HG03460 (cell line): ENCODE data around the gene MS4A14.
"Not testable (repeated sequence)": the region's sequence is repeated elsewhere in the genome, so short reads cannot be mapped to it uniquely, and the experiment has no call there.

ENCODE experiments used
- ATAC-seq: cut with Tn5 transposase; IDR thresholded peaks from one replicate; pipeline ENCODE4 v1.9.1; 2021; ENCODE audit not compliant: unreplicated experiment

Gene MS4A14

DNA sequence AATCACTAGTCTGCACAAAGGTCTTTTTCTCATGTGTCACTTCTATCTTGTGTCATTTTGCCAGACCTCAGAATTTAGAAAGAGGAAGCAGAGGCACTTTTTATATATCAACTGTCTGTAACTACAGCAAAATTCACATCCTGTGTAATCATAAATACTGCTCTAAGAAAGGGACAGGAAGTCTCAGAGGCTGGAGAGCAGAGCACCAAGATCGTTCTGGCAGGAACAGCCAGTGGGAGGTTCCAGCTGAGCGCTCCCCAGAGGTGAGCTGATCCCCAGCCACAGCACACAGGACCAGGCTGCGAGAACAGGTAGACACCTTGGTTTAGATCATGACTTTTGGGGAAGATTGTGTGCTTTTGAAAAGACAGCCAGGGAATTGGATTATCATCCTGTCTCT, 17.9 kb upstream of the MS4A14 start, which contains the start of gene MS4A7:
Gene MS4A7, plus strand, starts transcription at position 179 of the 400 bp plus-strand sequence. CDS start 4,610 bp downstream, outside the sequence.
- peak; percentile 87 for ATAC-seq

DNA sequence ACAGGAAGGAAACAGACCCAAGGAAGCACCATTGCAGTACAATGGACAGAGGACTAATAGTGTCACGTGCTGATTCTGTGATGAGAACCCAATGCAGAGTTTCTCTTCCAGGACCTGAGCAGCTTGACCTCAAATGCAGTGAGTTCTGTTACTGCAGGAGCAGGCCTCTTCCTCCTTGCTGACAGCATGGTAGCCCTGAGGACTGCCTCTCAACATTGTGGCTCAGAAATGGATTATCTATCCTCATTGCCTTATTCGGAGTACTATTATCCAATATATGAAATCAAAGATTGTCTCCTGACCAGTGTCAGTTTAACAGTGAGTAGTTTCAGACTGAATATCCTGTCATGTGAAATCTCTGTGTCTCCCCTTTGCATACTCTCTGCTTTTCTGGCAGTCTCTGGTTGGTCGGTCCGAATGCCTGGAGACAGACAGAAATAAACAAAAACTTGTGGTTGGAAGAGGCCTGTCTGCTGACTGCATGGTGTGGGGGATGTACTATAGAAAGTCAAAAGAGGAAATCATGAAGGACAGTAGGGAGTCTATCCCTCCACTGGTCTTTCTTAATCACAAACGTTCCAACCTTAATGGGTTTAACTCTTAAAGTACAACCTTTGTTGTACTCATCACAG, 6.9 kb upstream of the MS4A14 start:
- ATAC-seq, result peak; percentile 85

DNA sequence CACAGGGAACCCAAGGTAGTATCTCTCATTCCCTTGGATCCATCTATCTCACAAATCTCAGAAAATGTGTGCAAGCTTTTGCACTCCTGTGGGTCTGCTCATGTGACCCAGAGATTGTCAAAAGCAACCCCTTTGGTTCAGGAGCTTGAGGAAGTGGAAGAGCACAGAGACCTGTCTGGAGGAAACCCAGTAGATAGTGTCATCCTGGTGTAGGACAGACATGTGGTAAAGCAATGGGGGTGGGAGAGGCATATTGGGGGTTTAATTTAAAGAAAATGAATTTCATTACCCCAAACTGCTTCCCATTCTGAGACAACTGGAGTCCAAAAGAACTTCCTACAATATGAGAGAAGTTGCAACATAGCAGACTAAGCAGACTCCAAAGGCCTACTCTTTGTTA, 5.8 kb upstream of the MS4A14 start:
- no peak for ATAC-seq

DNA sequence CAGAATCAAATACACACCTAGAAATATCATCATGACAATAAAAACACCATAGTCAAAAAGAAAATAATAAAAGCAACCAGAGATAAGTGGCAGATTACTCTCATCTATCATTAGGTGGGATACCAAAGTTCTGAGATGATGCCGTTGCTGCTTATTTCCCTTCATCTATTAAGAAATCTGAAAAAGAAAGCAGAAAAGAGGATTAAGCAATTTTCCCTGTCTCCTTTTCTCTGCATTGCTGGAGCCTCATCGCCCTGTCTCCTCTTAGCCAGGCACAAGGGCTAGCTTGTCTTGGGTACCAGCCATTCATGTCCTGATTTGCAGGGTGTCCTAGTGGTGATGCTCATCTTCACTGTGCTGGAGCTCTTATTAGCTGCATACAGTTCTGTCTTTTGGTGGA, 3.9 kb upstream of the MS4A14 start:
- no peak for ATAC-seq

DNA sequence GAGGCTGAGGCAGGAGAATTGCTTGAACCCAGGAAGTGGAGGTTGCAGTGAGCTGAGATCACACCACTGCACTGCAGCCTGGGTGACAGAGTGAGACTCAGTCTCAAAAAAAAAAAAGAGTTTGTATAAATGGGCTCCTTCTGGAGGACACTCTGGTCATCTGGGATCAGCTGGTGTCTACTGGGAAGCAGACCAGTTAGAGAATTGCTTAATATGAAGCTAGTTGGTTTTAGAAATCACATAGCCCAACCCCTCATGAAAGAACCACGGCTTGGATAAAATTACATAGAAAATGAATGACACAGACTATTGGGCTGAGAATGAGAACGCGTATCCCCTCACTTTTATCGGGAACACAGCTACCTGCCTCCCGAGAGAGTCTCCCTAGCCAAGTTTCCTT, 3.2 kb upstream of the MS4A14 start:
- no peak for ATAC-seq

DNA sequence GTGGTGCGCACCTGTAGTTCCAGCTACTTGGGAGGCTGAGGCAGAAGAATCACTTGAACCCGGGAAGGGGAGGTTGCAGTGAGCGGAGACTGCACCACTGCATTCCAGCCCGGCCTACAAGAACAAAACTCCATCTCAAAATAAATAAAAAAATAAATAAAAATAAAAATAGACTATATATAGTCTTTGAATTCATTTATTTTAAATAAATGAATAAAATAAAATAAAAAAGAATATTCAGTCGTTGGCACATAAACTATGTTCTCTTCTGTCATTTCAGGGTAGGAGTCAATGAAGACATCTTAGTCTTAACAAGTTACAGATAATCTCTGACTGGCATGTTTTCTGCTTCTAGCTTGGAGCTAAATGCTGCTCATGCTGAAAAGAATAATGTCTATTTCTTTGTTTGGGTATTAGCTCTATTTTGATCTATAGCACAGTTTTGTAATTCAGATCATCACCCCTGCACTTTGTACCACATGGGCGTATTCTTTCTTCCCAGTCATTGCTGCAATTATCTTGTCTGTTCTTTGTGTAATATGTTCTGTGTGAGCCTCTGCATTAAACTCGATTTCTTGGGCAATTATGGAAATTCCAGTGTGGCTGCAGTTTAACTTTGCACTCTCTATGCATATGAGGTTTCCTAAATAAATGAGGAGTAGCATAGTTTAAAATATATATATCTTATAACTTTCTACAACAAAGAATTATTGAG, 1.4 kb upstream of the MS4A14 start:
- ATAC-seq, result no peak

DNA sequence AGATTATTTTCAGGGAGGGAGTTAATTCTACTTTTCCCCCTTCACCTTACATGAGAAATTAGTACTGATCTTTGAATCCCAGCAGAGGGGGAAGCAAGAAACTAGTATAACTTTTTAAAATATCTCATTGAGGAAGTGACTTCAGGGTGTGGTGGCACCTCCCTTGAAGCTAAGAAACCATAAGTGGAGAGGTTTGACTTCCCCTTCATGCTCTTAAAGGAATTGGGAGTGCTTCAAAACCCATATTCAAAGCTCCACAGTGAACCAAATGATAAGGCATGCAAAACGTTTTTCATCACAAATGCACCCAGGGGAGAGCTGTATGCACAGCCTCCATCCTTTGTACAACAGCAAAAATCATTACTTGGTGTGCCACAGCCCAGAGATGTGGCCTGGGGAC, 540 bp downstream of the MS4A14 start:
- peak; percentile 77 for ATAC-seq

DNA sequence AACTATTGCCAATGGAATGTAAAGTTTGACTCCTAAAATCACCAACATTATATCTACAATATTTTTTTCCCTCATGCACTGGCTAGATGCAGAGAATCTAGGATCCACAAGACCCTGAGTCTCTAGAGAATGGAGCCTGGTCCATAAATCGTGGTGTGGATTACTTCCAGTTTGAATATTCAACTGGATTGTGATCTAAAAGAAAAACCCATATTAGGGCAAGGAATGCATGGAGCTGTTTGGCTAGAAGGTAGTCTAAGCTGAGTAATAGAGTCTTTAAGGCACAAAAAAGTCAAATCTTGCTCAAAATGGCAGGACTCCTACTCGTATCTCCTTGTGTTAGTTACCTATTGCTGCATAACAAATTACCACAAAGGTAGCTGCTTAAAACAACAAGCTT, 23.8 kb downstream of the MS4A14 start:
- ATAC-seq, result no peak

DNA sequence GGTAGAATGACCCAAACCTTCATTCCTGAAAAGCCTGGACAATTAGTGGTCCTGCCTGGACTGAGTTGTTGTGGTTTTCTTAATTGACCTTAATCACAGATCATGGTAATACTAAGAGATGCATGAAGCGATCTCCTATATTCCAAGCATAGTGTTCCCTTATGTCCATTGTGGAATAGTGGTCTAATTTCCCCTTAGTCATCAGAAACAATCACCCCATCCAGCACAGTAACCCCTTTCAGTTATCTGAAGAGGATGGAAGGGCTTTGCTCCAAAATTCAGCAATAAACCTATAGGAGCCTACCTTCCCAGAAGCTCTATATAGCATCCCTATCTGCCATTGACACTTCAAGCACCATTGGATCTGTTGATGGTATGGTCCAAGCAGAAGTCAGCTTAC, 26.4 kb downstream of the MS4A14 start:
- ATAC-seq, result no peak

DNA sequence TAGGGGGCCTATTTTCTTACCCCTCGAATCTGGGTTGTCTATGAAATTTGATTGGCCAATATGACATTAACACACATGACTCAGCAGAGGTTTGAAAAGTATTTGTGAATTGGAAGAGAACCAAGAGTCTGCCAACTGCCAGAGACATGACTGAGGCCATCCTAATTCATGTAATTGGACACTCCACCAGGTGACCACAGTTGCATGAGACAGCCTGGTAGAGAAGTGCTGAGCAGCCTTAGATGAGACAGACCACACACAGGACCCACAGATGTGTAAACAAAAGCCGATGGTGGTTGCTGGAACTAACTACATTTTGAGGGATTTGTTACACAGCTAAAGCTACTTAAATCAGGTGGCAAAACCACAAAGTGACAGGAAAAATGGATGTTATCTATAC, 32.3 kb downstream of the MS4A14 start:
- ATAC-seq, result no peak

DNA sequence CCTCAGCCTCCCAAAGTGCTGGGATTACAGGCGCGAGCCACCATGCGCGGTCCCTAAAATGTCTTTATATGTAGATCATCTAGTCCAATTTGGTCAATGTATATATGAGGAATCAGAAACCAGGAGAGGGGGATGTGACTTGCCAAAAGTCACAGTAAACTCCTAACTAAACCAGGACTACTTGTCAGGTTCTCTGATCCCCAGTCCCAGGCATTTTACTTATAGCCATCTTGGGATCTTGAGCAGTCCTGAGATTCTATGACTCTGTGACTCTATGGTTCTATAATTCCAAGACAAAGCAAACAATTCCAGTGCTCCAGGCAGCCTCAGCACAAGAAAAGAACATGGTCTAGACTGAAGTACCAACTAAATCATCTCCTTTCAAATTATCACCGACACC, 33.0 kb downstream of the MS4A14 start, which contains the start of gene MS4A5:
Gene MS4A5, plus strand, starts transcription at position 301 of the 400 bp plus-strand sequence. CDS start 103 bp downstream, outside the sequence.
- no peak for ATAC-seq

DNA sequence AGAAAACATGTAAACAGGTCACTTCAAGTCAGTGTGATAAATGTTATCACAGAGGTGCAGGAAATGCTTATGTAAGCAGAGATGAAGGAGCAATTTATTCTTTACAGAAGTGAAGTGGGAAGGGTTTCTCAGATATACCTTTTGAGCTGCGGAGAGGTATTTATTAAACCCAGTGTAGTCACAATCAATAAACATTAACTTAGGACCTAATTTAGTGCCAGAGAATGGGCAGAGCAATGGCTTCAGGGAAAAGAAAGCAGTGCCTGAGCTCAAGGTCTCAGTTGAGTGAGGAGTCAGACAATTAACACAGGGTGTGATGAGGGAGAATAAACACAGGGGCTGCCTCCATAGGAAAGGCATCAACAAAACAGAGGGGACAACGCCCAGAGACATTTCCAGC, 35.0 kb downstream of the MS4A14 start:
- no peak for ATAC-seq

DNA sequence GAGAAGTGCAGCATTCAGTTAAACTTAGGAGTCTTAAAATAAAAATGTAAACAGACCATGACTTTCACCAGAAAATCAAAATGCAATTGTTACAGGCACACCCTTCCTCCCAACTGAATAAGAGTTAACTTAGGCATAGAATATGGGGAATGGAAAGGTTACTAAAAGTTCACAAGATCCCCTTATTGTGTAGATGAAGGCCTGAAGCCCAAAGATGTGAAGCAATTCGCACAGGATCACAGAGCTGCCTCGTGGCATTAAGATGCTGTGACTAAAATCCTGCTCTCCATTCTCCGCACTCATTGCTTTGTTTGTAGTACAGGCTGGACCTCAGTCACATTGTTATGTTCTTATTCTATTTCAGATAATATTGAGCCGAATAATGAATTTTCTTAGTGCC, 37.1 kb downstream of the MS4A14 start:
- ATAC-seq, result no peak

DNA sequence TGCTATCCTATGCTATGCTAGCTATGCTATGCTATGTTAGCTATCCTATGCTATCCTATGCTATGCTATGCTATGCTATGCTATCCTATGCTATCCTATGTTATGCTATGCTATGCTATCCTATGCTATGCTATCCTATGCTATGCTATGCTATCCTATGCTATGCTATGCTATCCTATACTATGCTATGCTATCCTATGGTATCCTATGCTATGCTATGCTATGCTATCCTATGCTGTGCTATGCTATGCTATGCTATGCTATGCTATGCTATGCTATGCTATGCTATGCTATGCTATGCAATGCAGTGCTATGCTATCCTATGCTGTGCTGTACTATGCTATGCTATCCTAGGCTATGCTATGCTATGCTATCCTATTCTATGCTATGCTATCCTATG, 50.8 kb downstream of the MS4A14 start:
- ATAC-seq, result no peak

DNA sequence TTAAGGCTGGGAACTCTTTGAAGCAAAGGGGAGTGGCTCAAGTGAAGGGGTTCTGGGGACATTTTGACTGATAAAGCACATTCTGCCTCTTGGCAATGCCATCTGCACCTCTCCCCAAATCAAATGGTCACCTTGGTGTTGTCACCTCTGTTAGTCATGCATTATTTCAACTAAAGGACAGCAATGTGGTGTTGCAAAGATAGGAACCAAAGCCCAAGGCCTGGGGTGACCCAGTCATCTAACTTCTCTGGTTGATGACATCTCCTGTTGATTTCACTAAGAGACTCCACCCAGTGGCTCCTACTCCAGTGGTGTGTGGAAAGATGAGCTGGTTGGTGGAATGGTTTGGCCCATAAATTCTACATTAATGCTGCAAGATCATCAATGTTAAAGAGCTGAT, 51.6 kb downstream of the MS4A14 start:
- no peak for ATAC-seq

DNA sequence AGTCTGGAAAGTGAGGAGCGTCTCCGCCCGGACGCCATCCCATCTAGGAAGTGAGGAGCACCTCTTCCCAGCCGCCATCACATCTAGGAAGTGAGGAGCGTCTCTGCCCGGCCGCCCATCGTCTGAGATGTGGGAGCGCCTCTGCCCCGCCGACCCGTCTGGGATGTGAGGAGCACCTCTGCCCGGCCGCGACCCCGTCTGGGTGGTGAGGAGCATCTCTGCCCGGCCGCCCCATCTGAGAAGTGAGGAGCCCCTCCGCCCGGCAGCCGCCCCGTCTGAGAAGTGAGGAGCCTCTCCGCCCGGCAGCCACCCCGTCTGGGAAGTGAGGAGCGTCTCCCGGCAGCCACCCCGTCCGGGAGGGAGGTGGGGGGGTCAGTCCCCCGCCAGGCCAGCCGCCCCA, 54.9 kb downstream of the MS4A14 start:
- not testable (repeated sequence) for ATAC-seq

DNA sequence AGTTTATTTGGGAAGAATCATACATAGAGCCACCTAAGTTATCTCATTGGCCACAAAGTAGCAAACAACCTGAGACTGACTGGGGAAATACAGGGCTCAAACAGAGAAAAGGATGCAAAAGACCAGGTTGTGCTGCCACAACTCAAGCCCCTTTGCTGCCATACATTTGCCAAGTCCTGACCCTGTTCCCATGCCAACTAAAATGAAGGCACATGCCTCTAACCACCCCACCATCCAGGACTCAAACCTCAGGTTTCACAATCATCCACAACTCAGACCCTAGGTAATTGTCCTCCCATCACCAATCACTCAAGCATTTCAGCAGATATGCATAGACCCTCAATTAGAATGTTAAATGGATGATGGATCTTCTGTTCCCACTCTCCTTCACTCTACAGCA, 58.0 kb downstream of the MS4A14 start:
- ATAC-seq, result no peak

DNA sequence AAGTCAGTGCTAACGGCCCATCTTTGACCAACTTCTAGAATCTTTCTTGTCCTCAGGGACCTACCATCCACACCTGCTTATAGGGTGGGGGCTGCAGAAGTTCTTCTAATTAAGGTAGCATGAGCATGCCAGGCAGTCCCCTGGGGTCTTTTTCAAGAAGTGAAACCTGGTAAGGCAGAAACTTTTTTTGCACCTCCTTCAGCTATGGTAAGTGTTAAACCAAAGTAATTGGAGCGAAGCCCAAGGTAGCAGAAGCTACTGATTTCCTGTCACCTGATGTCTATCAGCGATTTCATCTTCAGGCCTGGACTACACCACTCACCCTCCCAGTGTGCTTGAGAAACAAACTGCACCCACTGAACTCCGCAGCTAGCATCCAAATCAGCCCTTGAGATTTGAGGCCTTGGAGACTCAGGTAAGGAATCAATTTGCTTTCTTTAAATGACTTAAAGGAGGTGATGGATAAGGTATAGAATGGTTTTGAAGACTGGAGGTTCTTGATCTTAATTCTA, 59.3 kb downstream of the MS4A14 start, which contains the start of gene MS4A1:
Gene MS4A1, plus strand, starts transcription at position 317 of the 512 bp plus-strand sequence. CDS start 6,528 bp downstream, outside the sequence.
- peak; percentile 87 for ATAC-seq

DNA sequence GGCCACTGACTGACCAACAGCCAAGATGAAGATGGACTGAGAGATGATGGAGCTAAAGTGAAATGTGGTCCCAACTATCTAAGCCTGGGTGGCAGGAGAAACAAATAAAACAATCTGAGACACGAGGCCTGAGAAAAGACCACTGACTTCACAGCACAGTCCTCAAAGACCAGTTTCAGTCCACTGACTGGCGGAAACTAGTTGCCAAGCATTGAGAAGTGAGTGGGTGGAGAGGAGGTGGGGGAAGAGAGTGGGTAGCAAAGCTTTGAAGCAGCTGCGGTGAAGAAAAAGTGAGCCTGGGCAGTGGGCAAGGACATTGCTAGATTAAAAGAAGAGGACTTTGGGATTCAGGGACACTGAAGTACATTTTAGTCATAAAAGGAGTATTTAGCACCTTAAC, 61.3 kb downstream of the MS4A14 start:
- ATAC-seq, result peak; percentile 33

DNA sequence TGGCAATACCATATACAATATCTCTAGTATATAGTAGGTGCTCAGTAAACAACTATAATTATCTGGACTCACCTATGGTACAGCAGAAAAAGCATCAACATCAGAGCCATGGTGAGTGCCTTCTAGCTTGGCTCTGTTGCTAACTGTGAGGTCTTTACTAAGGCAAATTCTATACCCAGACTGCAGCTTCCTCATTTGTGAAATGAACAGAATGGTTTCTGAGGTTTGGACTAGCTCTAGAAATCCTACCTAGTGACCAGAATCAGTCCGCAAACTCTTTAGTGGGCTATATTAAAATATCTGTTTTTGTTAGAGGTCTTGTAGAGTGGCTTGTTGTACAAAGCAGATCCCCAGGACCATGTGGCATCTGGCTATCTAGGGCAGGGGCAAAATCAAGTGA, 63.1 kb downstream of the MS4A14 start:
- ATAC-seq, result no peak
